Activated effector memory CD4-positive, alpha-beta T cell treated with anti-CD3 and anti-CD28 coated beads, Interleukin-2, amount 50 U/mL, for 16 hours (primary cell): ENCODE measurements around the gene ZFYVE1.
"Not testable (repeated sequence)": the region's sequence is repeated elsewhere in the genome, so short reads cannot be mapped to it uniquely, and the experiment has no call there.

Experiments
- DNase-seq: peaks from one replicate; pipeline ENCODE4 v3.0.0-alpha.2; 2020

ZFYVE1 gene

DNA sequence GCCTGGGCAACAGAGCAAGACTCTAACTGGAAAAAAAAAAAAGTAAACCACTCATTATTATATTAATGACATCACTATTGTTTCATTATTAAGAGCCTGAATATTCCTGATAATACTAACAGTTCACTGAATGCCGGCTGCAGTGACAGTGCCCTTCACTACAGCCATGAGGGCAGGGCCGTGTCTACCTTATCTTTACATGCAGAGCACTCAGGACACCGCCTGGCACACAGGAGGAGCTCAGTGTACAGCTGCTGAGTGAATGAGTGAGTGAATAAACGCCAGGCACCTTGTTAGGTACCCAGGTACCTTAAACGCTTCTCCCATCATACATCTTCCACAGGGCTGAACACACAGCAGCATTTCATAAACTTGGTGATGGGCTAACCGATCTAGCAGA lies 23.2 kb downstream of the ZFYVE1 start:
- DNase-seq, result no peak

GRCh38 chr14:73000073-73000472 lies 26.8 kb downstream of the ZFYVE1 start:
- DNase-seq, result no peak

- DNase-seq, result no peak
Measured at GRCh38 chr14:72999316-72999715, 27.6 kb downstream of the ZFYVE1 start.

- no peak for DNase-seq
Measured at GRCh38 chr14:72998252-72998903, 28.5 kb downstream of the ZFYVE1 start.

- no peak for DNase-seq
Measured at GRCh38 chr14:72996916-72997315, 30.0 kb downstream of the ZFYVE1 start.

DNA sequence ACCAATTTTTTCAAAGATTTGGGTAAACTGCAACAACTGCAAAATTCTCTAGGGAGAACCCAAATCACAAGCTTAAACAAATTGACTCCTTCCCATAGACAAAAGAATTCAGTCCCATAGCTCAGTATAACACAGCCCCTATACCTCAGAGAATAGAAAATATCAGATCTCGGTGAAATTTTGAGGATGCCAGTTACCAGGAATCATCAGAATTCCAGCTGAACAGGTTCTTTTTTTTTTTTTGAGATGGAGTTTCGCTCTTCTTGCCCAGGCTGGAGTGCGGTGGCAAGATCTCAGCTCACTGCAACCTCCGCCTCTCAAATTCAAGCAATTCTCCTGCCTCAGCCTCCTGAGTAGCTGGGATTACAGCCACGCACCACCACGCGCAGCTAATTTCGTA lies 36.7 kb downstream of the ZFYVE1 start:
- DNase-seq, result no peak

DNA sequence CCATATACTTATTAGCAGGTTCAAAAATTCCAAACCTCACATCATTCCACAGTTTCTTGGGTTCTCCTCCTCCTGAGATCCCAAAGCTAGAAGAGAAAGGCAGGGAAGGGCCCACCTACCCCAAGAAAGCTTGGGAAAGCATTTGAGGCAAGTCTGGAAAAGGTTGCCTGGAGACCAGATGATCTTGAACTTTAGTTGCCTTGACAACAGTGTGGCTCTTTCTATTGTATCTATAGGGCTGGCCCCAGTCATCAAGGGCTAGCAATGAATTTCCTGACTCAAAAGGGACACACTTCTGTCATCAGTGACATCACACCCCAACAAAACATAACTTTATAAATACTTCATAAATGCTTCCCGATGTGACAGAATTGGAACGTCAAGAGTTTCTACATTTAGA lies 40.0 kb downstream of the ZFYVE1 start:
- DNase-seq, result no peak

DNA sequence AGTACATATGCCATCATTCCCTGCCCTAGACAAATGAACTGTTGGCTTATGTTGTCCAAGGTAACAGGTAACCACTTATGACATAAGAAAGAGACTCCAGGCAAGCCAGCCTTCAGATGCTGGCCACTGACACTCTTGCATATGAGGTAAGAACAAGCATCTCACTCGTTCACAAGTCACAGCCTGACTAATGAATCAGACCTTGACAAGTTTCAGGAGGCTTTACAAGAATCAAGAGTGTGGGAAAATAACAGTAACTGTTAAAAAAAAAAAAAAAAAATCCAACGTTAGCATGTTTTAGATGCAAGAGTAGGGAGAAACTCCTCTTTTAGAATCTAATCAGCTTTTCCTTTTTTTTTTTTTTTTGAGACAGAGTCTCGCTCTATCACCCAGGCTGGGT lies 40.7 kb downstream of the ZFYVE1 start:
- no peak for DNase-seq

DNA sequence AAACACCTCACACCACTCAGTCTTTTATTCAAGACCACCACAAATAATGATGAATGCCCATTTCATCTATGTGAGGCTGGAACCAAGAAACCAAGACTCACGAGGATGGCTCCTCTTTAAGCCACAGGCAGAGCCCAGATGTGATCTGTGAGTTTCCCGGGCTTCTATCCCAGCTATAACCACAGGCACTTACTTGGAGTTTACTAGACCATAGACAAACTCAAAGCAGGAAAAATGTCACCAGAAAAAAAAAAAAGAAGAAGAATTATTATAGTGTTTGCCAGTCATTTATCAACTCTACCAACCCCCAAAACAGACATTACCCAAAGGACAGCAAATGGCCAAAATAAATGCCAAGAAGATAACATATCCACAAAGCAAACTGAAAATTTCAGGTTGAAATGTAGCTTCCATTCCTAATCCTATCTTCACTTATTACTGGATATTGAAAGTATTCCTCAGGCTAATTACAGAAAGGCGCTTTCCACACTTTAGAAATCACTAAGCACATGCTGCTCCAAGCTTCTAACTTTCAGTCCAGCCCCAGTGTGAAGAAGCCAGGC lies 44.7 kb downstream of the ZFYVE1 start:
- no peak for DNase-seq

- no peak for DNase-seq
Measured at GRCh38 chr14:72980863-72981262, 46.0 kb downstream of the ZFYVE1 start.

DNA sequence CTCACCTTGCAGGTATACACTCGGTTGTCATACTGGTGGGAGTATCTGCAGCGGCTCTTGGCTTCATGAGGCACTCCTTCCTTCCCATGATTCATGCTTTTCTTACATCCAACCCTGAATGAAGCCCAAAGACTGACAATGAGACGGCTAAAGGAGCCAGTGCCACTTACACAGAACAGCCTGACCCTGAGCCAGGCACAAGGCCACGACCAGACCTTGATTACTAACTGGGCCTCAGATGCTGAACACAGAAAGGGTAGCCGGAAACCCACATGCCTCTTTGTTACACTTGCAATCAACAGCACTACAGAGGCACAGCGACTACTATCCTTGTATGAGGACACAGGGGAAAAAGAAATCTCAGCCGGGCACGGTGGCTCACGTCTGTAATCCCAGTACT lies 48.0 kb downstream of the ZFYVE1 start:
- DNase-seq, result no peak

- no peak for DNase-seq
Measured at GRCh38 chr14:72975770-72976169, 51.1 kb downstream of the ZFYVE1 start.

DNA sequence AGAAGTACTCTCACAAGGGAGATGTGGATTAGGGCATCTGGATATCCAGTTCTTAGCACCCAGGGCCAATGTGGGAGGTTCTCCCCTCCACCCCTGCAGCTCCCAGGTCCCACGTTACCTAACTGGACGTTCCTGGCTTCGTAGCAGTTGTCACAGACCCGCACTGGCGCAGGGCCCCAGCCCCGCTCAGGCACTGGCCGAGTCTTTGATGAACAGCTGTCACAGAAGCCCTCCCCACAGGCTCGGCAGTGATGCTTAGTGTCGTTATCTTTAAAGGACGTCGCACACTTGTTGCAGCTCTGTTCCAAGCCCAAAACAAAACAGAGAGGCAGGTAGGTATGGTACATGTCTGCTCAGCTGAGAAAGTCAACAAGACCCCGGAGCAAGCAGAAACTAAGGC lies 52.2 kb downstream of the ZFYVE1 start:
- DNase-seq, result no peak

DNA sequence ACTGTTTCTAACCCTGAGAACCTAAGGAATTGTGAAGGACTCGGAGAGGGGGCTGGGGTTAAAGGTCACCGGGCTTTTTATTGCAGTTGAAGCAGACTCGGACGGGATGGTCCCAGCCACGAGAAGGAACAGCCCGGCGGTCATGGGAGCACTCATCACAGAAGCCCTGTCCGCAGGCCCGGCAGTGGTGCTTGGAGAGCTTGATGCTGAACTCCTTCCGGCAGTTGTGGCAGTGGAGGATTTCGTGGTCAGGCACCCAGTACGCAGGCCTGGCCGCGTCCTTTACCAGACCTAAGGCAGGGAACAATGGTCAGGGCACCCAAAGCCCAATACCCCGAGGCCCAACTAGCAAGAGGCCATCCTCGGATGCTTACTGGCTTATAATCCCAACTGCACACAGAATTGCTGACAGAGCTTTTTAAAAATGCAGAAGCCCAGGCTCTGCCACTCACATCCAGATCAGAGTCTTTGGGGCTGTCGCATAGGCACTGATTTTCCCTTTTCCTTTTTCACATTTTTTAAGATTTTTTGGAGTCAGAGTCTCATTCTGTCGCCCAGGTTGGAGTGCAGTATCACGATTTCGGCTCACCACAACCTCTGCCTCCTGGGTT lies 56.0 kb downstream of the ZFYVE1 start:
- DNase-seq, result no peak

- no peak for DNase-seq
Measured at GRCh38 chr14:72970058-72970630, 56.8 kb downstream of the ZFYVE1 start.

DNA sequence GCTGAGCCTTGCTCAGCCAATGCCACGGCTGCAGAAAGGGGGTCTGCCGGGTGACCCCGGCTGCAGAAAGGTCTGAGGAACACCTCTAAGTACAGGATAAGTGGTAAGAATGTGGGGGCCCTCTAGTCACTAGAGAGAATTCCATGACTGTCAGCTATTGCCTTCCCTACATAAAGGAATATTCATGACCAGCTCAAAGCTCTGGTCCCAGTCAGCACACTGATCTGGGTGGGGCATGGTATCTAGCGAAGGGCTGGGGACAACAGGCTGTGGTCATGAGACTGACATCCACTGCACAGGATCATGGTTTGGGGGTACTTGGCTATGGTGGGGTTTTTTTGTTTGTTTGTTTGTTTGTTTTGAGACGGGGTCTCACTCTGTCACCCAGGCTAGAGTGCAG lies 58.6 kb downstream of the ZFYVE1 start:
- no peak for DNase-seq

DNA sequence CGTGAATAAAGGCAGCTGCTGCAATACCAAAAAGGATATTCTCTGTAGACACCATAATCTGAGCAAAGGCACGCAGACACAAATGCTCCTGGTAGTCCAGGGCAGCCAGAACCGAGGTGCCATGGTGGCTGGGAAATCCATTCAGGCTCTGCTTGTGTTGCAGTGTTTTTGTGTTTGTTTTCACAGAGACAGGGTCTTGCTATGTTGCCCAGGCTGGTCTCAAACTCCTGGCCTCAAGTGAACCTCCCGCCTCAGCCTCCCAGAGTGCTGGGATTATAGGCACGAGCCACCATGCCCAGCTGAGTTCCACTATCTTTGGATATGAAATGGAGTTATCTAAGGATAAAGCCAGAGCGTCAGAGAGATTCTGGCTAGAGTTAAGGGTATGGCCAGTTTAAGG lies 60.9 kb downstream of the ZFYVE1 start:
- DNase-seq, result no peak

GRCh38 chr14:72965249-72965648 lies 61.7 kb downstream of the ZFYVE1 start:
- no peak for DNase-seq

DNA sequence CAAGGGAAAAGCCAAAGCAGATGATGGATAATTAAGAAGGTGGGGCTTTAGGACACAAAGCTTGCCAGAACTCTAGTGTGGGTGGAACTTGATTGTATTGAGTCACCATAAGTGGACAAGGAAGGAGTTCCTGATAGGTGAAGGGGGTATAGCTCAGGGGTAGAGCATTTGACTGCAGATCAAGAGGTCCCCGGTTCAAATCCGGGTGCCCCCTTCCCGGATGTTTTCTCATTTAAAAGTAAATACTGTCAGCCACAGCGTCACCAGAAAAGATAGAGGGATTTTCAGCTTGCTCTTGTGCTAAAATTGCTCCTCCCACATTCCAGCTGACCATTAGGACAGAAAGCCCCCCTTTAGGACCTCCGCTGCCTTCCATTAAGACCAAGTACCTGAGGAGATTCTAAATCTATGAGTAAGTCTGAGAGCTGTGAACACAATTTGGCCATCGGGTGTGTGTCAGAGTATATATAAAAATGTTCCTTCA lies 64.0 kb downstream of the ZFYVE1 start:
- no peak for DNase-seq

GRCh38 chr14:72962336-72962754 lies 64.6 kb downstream of the ZFYVE1 start:
- DNase-seq, result not testable (repeated sequence)

DNA sequence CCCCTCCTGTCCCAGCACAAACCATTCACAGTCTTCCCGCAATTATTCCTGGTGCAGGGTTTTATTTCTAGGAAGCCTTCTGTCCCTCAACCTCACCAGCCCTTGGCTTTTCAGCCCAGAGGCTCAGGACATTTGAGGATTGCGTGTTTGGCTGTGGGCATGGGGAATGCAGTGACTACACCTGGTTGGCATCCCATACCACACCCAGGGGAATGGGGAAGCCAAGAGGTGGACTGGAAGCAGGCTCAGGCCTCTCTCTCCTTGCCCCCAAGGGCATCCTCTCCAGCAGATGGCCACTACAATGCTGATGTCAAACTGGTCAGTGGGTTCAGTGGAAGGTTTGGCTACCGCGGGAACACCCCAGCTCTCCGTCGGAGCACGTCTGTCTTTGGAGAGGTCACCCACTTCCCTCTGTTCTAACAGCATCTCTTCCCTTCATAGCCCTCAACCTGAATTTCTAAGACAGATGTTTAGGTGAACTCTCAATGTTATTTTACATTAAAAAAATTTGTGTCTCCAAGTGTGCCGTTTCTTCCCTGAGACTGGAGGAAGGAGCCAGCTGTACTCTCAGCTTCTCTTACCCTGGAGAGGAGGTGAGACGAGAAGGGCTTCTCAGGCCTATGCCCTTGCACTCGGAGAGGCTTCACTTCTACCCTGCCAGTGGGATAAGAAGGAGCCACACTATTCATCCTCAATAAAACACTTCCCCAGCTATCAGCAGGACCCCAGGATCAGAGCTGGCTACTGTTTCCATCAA lies 65.1 kb downstream of the ZFYVE1 start:
- DNase-seq, result no peak

DNA sequence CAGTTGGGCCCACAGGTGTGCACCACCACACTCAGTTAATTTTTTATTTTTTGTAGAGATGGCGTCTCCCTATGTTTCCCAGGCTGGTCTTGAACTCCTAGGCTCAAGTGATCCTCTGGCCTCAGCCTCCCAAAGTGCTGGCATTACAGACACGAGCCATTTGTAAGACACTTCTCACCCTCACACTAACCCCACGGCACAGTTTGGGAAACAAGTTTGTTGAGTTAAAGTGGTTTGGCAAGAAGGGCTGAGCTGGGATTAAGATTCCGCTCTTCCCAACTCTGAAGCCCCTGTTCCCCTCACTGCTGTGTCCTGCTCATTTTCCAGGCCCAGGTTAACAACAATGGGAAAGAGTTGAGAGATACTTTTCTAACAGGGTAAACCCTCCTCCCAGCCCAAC lies 65.9 kb downstream of the ZFYVE1 start:
- DNase-seq, result not testable (repeated sequence)

DNA sequence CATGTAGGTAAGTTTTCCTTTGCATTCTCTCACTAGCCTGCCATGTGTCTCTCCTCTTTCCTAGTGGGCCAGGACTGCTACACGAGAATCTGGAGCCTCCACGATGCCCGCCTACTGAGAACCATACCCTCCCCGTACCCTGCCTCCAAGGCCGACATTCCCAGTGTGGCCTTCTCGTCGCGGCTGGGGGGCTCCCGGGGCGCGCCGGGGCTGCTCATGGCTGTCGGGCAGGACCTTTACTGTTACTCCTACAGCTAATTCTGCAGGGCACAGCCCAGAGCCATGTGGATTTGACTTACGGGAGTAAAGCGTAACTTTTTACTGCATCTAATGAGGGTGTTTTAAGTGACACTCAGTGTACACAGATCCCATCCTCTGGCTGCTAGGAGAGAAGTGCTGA lies 68.4 kb downstream of the ZFYVE1 start:
- no peak for DNase-seq
